H1 (cell line): ENCODE measurements around the gene IVL. TPM values are rescaled to one million over a fixed set of nuclear protein-coding genes. Genes with fewer than 3 reads are reported as not detected.

Experiments used
- CTCF ChIA-PET: fragments of 300-600 bp; sonication (Branson Sonifier 250); formaldehyde crosslinking; loops from one replicate; lab custom pipeline; 2021; ENCODE audit not compliant: partially characterized antibody; lab: Charles Lee
- POLR2A ChIA-PET: fragments of 300-600 bp; sonication (Branson Sonifier 250); formaldehyde crosslinking; loops from one replicate; lab custom pipeline; 2021; ENCODE audit warnings: inconsistent platforms; ENCODE audit not compliant: partially characterized antibody; lab: Charles Lee
- DNase-seq, 2 experiments: peaks; one replicate each; pipeline versions ENCODE4 v3.0.0 to v3.0.0-alpha.2; 2010 to 2022; ENCODE audit warnings: low spot score in 2 of 2, low read depth in 1 of 2, mixed read lengths in 1 of 2
- FAIRE-seq: peaks from 2 replicates; lab custom pipeline; 2011; peaks lifted over from hg19 to GRCh38; lab: Jason Lieb, UNC
- H2AFZ ChIP-seq: 2 replicates; pipeline ENCODE4 v1.8.1; 2012; ENCODE audit warnings: low read length, inconsistent platforms
- H2AK5ac ChIP-seq: 2 replicates; pipeline ENCODE4 v1.6.1; 2013; ENCODE audit warnings: low read depth, low read length
- H2BK120ac ChIP-seq: replicated peaks from 2 replicates; pipeline ENCODE3; 2013; ENCODE audit warnings: low read depth, low read length, inconsistent platforms
- H2BK12ac ChIP-seq: 2 replicates; pipeline ENCODE4 v1.6.1; 2013; ENCODE audit warnings: low read depth, low read length
- H2BK15ac ChIP-seq: 2 replicates; pipeline ENCODE4 v1.6.1; 2013; ENCODE audit warnings: low read length
- H2BK20ac ChIP-seq: 2 replicates; pipeline ENCODE4 v1.6.1; 2013; ENCODE audit warnings: low read length
- H2BK5ac ChIP-seq: 2 replicates; pipeline ENCODE4 v1.6.1; 2013; ENCODE audit warnings: low read depth, low read length
- H3K14ac ChIP-seq: 2 replicates; pipeline ENCODE4 v1.6.1; 2013; ENCODE audit warnings: inconsistent platforms; ENCODE audit not compliant: insufficient read length
- H3K18ac ChIP-seq: 2 replicates; pipeline ENCODE4 v1.6.1; 2013; ENCODE audit warnings: low read length; ENCODE audit errors: extremely low read depth
- H3K23ac ChIP-seq: 2 replicates; pipeline ENCODE4 v1.6.1; 2013; ENCODE audit warnings: inconsistent platforms; ENCODE audit not compliant: insufficient read length
- H3K23me2 ChIP-seq: 2 replicates; pipeline ENCODE4 v1.6.1; 2013; ENCODE audit warnings: low read depth, low read length
- H3K27ac ChIP-seq: 2 replicates; pipeline ENCODE4 v1.6.1; 2011; ENCODE audit warnings: low read depth, low read length, inconsistent platforms
- H3K27me3 ChIP-seq, 4 experiments: replicated peaks in 1 of 4; 1 replicate in 1 of 4; 2 replicates in 3 of 4; pipeline versions ENCODE4 v1.6.1 to v1.8.1; 2011 to 2013; ENCODE audit warnings: low read length in 3 of 4, mild to moderate bottlenecking in 3 of 4, inconsistent platforms in 2 of 4, mixed read lengths in 2 of 4, moderate library complexity in 1 of 4; ENCODE audit not compliant: control insufficient read depth in 3 of 4, insufficient read depth in 3 of 4; ENCODE audit errors: extremely low read depth in 1 of 4
- H3K36me3 ChIP-seq, 4 experiments: 2 replicates each; pipeline versions ENCODE4 v1.6.1 to v1.8.1; 2011 to 2013; ENCODE audit warnings: mild to moderate bottlenecking in 4 of 4, low read length in 3 of 4, moderate library complexity in 2 of 4, control low read depth in 1 of 4, inconsistent platforms in 1 of 4; ENCODE audit not compliant: insufficient read depth in 4 of 4, control insufficient read depth in 2 of 4
- H3K4ac ChIP-seq: replicated peaks from 2 replicates; pipeline ENCODE3; 2013; ENCODE audit warnings: low read length, low read depth, mixed read lengths, inconsistent platforms; ENCODE audit not compliant: insufficient read length
- H3K4me1 ChIP-seq, 4 experiments: replicated peaks in 1 of 4; 1 replicate in 1 of 4; 2 replicates in 3 of 4; pipeline versions ENCODE4 v1.6.1 to v1.8.1; 2011 to 2013; ENCODE audit warnings: low read length in 3 of 4, inconsistent platforms in 2 of 4, mixed read lengths in 1 of 4; ENCODE audit not compliant: insufficient read depth in 4 of 4, control insufficient read depth in 3 of 4
- H3K4me2 ChIP-seq, 2 experiments: 2 replicates each; pipeline versions ENCODE4 v1.6.1 to v1.8.1; 2011 to 2013; ENCODE audit warnings: low read depth in 2 of 2, low read length in 2 of 2, control low read depth in 1 of 2, inconsistent platforms in 1 of 2, mild to moderate bottlenecking in 1 of 2; ENCODE audit not compliant: insufficient read depth in 1 of 2
- H3K4me3 ChIP-seq, 4 experiments: fragments of 200-600, 300-600 bp in 1 of 4; sonication (generic), shearing (Covaris generic), sonication (Bioruptor Twin) in 1 of 4; 2 replicates each; pipeline versions ENCODE4 v1.5.1 to v1.8.1; 2011 to 2016; ENCODE audit warnings: low read length in 4 of 4, low read depth in 3 of 4, control low read depth in 2 of 4, inconsistent platforms in 2 of 4, mild to moderate bottlenecking in 2 of 4, mixed read lengths in 1 of 4, moderate library complexity in 1 of 4; ENCODE audit not compliant: insufficient read depth in 2 of 4; ENCODE audit errors: extremely low read depth in 1 of 4
- H3K56ac ChIP-seq: replicated peaks from 2 replicates; pipeline ENCODE3; 2013; ENCODE audit warnings: low read depth, mild to moderate bottlenecking, mixed read lengths, low read length, inconsistent platforms; ENCODE audit not compliant: insufficient read length
- H3K79me1 ChIP-seq: 2 replicates; pipeline ENCODE4 v1.6.1; 2013; ENCODE audit warnings: low read depth, low read length, control low read depth
- H3K79me2 ChIP-seq, 2 experiments: 2 replicates each; pipeline versions ENCODE4 v1.6.1 to v1.8.1; 2012 to 2013; ENCODE audit warnings: low read length in 2 of 2, mild to moderate bottlenecking in 2 of 2, inconsistent platforms in 1 of 2; ENCODE audit not compliant: insufficient read depth in 2 of 2, control insufficient read depth in 1 of 2
- H3K9ac ChIP-seq, 4 experiments: replicated peaks in 1 of 4; 1 replicate in 1 of 4; 2 replicates in 3 of 4; pipeline versions ENCODE4 v1.6.1 to v1.8.1; 2011 to 2013; ENCODE audit warnings: low read depth in 3 of 4, low read length in 3 of 4, control low read depth in 2 of 4, mild to moderate bottlenecking in 2 of 4, moderate library complexity in 2 of 4, inconsistent platforms in 1 of 4; ENCODE audit errors: extremely low read depth in 1 of 4
- H3K9me3 ChIP-seq, 2 experiments: 2 replicates each; pipeline versions ENCODE4 v1.6.1 to v1.8.1; 2012 to 2013; ENCODE audit warnings: mild to moderate bottlenecking in 2 of 2, moderate library complexity in 2 of 2, control low read depth in 1 of 2, inconsistent platforms in 1 of 2, low read depth in 1 of 2, low read length in 1 of 2, mixed read lengths in 1 of 2; ENCODE audit not compliant: insufficient read depth in 2 of 2
- H4K20me1 ChIP-seq, 2 experiments: replicated peaks in 1 of 2; 2 replicates each; pipeline versions ENCODE3 to v1.8.1; 2011 to 2013; ENCODE audit warnings: inconsistent platforms in 2 of 2, low read length in 2 of 2, mild to moderate bottlenecking in 1 of 2; ENCODE audit not compliant: insufficient read depth in 2 of 2, control insufficient read depth in 1 of 2
- H4K5ac ChIP-seq: 2 replicates; pipeline ENCODE4 v1.6.1; 2013; ENCODE audit warnings: low read length, low read depth, mixed read lengths, inconsistent platforms; ENCODE audit not compliant: insufficient read length
- H4K8ac ChIP-seq: 2 replicates; pipeline ENCODE4 v1.8.0; 2013; ENCODE audit warnings: mild to moderate bottlenecking, moderate library complexity, low read length, inconsistent platforms; ENCODE audit not compliant: insufficient read depth; ENCODE audit errors: extremely low read depth
- H4K91ac ChIP-seq: replicated peaks from 2 replicates; pipeline ENCODE3; 2013; ENCODE audit warnings: low read length, mixed read lengths, inconsistent platforms; ENCODE audit not compliant: insufficient read length
- ATF2 ChIP-seq: IDR thresholded peaks from 2 replicates; pipeline ENCODE4 v1.6.1; 2012; ENCODE audit warnings: low read length, inconsistent platforms
- ATF3 ChIP-seq: IDR thresholded peaks from 2 replicates; pipeline ENCODE4 v1.6.1; 2011; ENCODE audit warnings: low read depth, mild to moderate bottlenecking, low read length; ENCODE audit not compliant: insufficient read depth
- CREB1 ChIP-seq: IDR thresholded peaks from 2 replicates; pipeline ENCODE4 v1.6.1; 2012; ENCODE audit warnings: inconsistent platforms
- EP300 ChIP-seq, 2 experiments: IDR thresholded peaks; 1 replicate in 1 of 2; 2 replicates in 1 of 2; pipeline ENCODE4 v1.6.1; 2011 to 2012; ENCODE audit warnings: low read depth in 2 of 2, low read length in 2 of 2, mild to moderate bottlenecking in 2 of 2, borderline replicate concordance in 1 of 2, inconsistent platforms in 1 of 2, moderate library complexity in 1 of 2
- FOSL1 ChIP-seq: IDR thresholded peaks from 2 replicates; pipeline ENCODE4 v1.6.1; 2011; ENCODE audit warnings: mild to moderate bottlenecking, low read depth, low read length, moderate library complexity; ENCODE audit not compliant: insufficient read depth
- GABPA ChIP-seq: IDR thresholded peaks from 2 replicates; pipeline ENCODE4 v1.6.1; 2011; ENCODE audit warnings: mild to moderate bottlenecking, low read length, moderate library complexity, borderline replicate concordance; ENCODE audit not compliant: insufficient read depth
- HDAC6 ChIP-seq: IDR thresholded peaks from one replicate; pipeline ENCODE4 v1.7.1; 2012; ENCODE audit warnings: low read depth, mild to moderate bottlenecking, inconsistent platforms, low read length, moderate library complexity
- MAX ChIP-seq: IDR thresholded peaks from 2 replicates; pipeline ENCODE4 v1.6.1; 2012; ENCODE audit warnings: inconsistent platforms
- PHF8 ChIP-seq: fragments of 200-600 bp; sonication (generic); conservative IDR thresholded peaks from 2 replicates; pipeline ENCODE4 v1.7.1; 2012; ENCODE audit warnings: low read depth, mild to moderate bottlenecking, inconsistent platforms, low read length, moderate library complexity
- POLR2A ChIP-seq, 2 experiments: IDR thresholded peaks; 1 replicate in 1 of 2; 2 replicates in 1 of 2; pipeline ENCODE4 v1.6.1; 2011; ENCODE audit warnings: low read depth in 2 of 2, low read length in 2 of 2, mild to moderate bottlenecking in 2 of 2; ENCODE audit errors: control extremely low read depth in 1 of 2
- RAD21 ChIP-seq, 2 experiments: IDR thresholded peaks in 1 of 2; conservative IDR thresholded peaks in 1 of 2; 2 replicates each; pipeline ENCODE4 v1.6.1; 2011; ENCODE audit warnings: low read depth in 2 of 2, low read length in 2 of 2, improper control_type of control experiment in 1 of 2, inconsistent platforms in 1 of 2, mild to moderate bottlenecking in 1 of 2, moderate library complexity in 1 of 2
- SP4 ChIP-seq: IDR thresholded peaks from 2 replicates; pipeline ENCODE4 v1.6.1; 2012; ENCODE audit warnings: low read length, inconsistent platforms
- WGBS, 2 experiments: shearing (Covaris generic) in 1 of 2; methylation state at CpG; one replicate each; pipeline versions ENCODE4 v1.1.6 to v1.1.7; 2013 to 2015; ENCODE audit warnings: low lambda C conversion rate in 2 of 2, mixed read lengths in 2 of 2, inconsistent platforms in 1 of 2, low coverage in 1 of 2, missing lambda C conversion rate in 1 of 2; ENCODE audit not compliant: insufficient replicate concordance in 2 of 2, insufficient coverage in 1 of 2, insufficient read length in 1 of 2; ENCODE audit errors: extremely low coverage in 1 of 2, missing lambda C conversion rate in 1 of 2; 5-methylcytosine and 5-hydroxymethylcytosine counted together
- polyA plus RNA-seq, 7 experiments: library from polyadenylated mRNA; depleted of rRNA in 3 of 7; stranded (reverse) in 5 of 7; unstranded in 2 of 7; fragments of >200 nt in 5 of 7; fragments of 200-250 nt in 2 of 7; gene quantifications; 1 replicate in 5 of 7; 2 replicates in 1 of 7; 4 replicates in 1 of 7; pipeline versions ENCODE4 v1.2.1 to v1.2.3, GENCODE V29; 2011 to 2013; ENCODE audit warnings: missing spikeins in 2 of 7, mixed read lengths in 2 of 7
- total RNA-seq: library from RNA; stranded (reverse); fragmentation: NEBNext Ultra II Directional; extraction: Animal tissue kit (Norgen Biotek cat#: 25700); gene quantifications from 2 replicates; pipeline ENCODE4 v1.2.1, GENCODE V29; 2021

Gene IVL
- total and polyA plus RNA-seq, 2 of the 8 experiments (the other 6 are each of a cell fraction or from before 2014, with no cell fraction given): not detected

- no peak overlapping the region for H4K91ac ChIP-seq
- H3K4ac ChIP-seq: no peak overlapping the region
- H3K79me2 ChIP-seq: no peaks in the 10 kb centered on the region
- H3K18ac ChIP-seq: no peak overlapping the region
- H2BK20ac ChIP-seq: no peak overlapping the region
- no peak overlapping the region for H4K8ac ChIP-seq
- no peak overlapping the region for H3K4me3 ChIP-seq
- H3K36me3 ChIP-seq: no peaks in the 10 kb centered on the region
- FAIRE-seq: no peak
- no peak overlapping the region for H3K27ac ChIP-seq
- no peaks in the 10 kb centered on the region for H3K79me1 ChIP-seq
- 84% methylated on average over 1 of the region's 1 CpG; no CpG with 5 or more reads in 1 of the 2 experiments for WGBS, 2 experiments
- no peaks in the 10 kb centered on the region for H3K4me1 ChIP-seq
- H2BK12ac ChIP-seq: no peak overlapping the region
- no peak overlapping the region for H4K5ac ChIP-seq
- DNase-seq: no peak
- no peak overlapping the region for H3K23ac ChIP-seq
- H2BK5ac ChIP-seq: no peak overlapping the region
- no peak overlapping the region for H2AFZ ChIP-seq
- CTCF ChIA-PET: interaction anchor here (1.2 to 9.0 kb wide), 2 partner anchors 315 to 337 kb away, joined by 3 to 200 read pairs; no protein-coding TSS in a partner anchor
- no peak overlapping the region for H2BK15ac ChIP-seq
- no peak overlapping the region for H3K56ac ChIP-seq
- POLR2A ChIA-PET: no interaction called here
- no peak overlapping the region for H3K14ac ChIP-seq
- H3K27me3 ChIP-seq: no peaks in the 10 kb centered on the region
- no peaks in the 10 kb centered on the region; a peak in 1 of 4 replicates for H3K9me3 ChIP-seq
- H3K4me2 ChIP-seq: no peak overlapping the region
- H3K9ac ChIP-seq: no peak overlapping the region
- no peaks in the 10 kb centered on the region for H3K23me2 ChIP-seq
- no peak overlapping the region for H2AK5ac ChIP-seq
- no peaks in the 10 kb centered on the region for H4K20me1 ChIP-seq
- no peak overlapping the region for H2BK120ac ChIP-seq
- TF ChIP-seq GABPA (no peak), EP300 (IDR thresholded peaks at IDR 0.05; ENCODE audit: borderline replicate concordance in 1 of 2, low read depth in 2 of 2, low read length in 2 of 2) (no peak), MAX (no peak), FOSL1 (no peak), SP4 (no peak), RAD21 (IDR thresholded peaks at IDR 0.05 in 1 of 2, conservative IDR thresholded peaks at IDR 0.05 in 1 of 2; ENCODE audit: low read depth in 2 of 2, low read length in 2 of 2) (no peak), ATF3 (no peak), CREB1 (no peak), PHF8 (no peak), ATF2 (no peak), HDAC6 (no peak), POLR2A (IDR thresholded peaks at IDR 0.05; ENCODE audit: control extremely low read depth in 1 of 2, low read depth in 2 of 2, low read length in 2 of 2) (no peak)
These were observed 31.5 kb upstream of the IVL start for GRCh38 chr1:152876827-152877226.
